ENCODE data around the gene RDH8.
A peak's percentile ranks its signal among the peaks of the same experiment; 100 is the strongest.

The RDH8 gene

DNA sequence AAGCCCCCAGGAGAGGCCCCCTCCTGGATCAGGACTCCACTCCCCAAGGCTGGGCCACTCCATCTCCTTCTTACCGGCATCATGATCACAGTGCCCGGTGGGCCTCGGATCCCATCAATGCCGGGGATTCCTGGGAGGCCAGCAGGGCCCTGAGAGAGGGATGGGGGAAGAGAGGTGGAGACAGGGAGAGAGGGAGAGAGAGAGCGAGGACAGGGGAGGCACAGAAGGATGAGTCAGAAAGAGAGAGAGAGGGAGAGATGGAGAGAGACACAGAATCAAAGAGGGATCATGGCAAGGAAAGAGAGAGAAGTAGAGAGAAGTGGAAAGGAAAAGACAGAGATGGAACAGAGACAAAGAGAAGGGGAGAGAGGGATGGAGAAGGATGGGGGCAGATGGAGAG is 16.7 kb upstream of the RDH8 start:
- Mint-ChIP-seq H3K4me1 (peaks cover 6% of the 10 kb centered on the region), H3K27me3 (peaks cover 37% of the 10 kb centered on the region), H3K9me3 (no peaks in the 10 kb centered on the region), H3K4me3 (no peak overlapping the region), H3K27ac (no peak overlapping the region)
- ATAC-seq, result no peak
- DNase-seq, result no peak

DNA sequence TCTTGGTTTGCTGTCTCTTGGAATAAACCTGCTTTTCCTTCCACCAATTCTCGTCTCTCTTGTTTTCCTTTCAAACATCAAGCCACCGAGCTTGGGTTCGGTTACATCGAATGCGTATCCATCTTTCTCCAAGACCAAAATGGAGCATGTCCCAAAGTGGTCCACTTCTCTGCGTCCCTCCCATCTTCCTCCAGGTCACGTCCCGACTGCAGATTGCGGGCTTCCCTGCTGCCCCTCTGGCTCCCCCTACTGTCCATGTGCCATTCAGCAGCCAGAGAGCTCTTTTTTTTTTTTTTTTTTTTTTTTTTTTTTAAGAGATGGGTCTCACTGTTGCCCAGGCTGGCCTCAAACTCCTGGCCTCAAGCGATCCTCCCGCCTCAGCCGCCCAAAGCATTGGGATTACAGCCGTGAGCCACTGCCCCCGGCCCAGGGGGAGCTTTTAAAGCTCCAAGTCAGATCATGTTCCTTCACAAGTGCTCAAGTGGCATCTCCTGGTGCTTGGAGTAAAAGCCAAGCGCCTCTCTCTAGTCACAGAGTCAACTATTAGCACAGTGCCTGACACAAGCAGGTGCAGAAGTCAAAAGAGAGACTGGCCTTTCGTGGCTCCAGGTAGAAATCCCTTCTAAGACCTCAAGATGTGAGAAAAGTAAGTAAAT is 13.0 kb upstream of the RDH8 start:
- no peaks in the 10 kb centered on the region for H3K9me3 Mint-ChIP-seq
- peaks cover 7% of the 10 kb centered on the region for H3K4me1 Mint-ChIP-seq
- peak overlapping the region in 1 of 2 donors; percentile 36 for H3K27ac Mint-ChIP-seq
- H3K27me3 Mint-ChIP-seq, result peaks cover 60% of the 10 kb centered on the region
- ATAC-seq (peak; percentile 37), DNase-seq (peak; percentile 55 to 60)
- H3K4me3 Mint-ChIP-seq, result no peak overlapping the region

DNA sequence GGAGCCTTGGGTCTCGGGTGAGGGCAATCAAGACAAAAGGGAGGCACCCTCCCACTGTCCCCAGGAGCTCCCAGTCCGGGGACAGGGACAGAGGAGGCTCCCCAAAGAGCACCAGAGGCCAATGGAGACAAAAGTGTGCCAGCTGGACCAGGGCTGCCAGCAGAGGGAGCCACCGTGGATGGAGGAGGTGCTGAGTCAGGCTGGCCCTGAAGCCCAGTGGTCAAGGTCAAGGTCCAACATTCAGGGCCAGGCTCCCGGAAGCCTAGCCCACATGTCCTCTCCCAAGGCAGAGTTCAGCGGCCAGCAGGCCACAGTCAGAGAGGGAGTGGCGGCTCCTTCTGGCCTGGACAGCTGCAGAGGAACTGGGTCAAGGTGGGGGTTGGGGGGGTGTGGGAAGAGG is 11.4 kb upstream of the RDH8 start:
- peaks cover 71% of the 10 kb centered on the region for H3K27me3 Mint-ChIP-seq
- no peak overlapping the region for H3K4me3 Mint-ChIP-seq
- no peak overlapping the region for H3K27ac Mint-ChIP-seq
- DNase-seq (no peak), ATAC-seq (no peak)
- H3K9me3 Mint-ChIP-seq, result no peaks in the 10 kb centered on the region
- peaks cover 23% of the 10 kb centered on the region for H3K4me1 Mint-ChIP-seq

DNA sequence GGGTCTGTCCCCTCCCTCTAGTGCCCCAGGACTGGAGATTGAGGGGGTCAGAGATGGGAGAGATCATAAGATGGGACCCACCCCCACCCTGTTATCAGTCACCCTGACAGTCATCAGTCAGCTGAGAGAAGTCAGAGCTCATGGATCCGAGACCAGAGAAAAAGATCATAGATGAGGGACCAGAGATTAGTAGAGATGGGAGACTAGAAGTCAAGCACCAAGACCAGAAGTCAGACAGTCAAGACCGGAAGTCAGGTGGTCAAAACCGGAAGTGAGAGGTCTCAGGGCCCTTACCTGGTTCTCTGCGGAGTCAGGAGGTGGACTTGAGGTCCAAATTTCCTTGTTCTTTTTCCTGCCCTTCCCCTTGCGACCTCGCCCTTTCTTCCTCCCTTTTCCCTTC is 10.0 kb upstream of the RDH8 start:
- Mint-ChIP-seq H3K27ac (no peak overlapping the region), H3K27me3 (peaks cover 79% of the 10 kb centered on the region), H3K9me3 (no peaks in the 10 kb centered on the region), H3K4me1 (peaks cover 33% of the 10 kb centered on the region), H3K4me3 (no peak overlapping the region)
- DNase-seq (no peak), ATAC-seq (no peak)

DNA sequence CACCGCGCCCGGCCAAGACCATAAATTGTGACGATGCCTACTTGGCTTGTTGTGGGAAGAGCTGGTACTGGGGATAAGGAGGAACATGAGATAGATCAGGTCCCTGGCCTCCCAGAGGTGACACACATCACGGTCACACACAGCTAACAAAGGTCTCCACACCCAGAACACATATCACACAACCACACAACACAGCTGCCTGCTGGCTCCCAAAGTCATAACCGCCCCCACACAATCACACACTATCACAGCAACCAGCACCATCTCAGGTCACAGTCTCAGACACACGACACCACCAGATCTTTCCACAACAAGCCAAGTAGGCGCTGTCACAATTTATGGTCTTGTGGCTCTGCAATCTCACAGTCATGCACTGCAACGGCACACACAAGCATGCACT is 8.7 kb upstream of the RDH8 start:
- no peak for ATAC-seq
- Mint-ChIP-seq H3K9me3 (no peaks in the 10 kb centered on the region), H3K27ac (no peak overlapping the region), H3K4me1 (peaks cover 43% of the 10 kb centered on the region), H3K4me3 (no peak overlapping the region), H3K27me3 (peaks cover 78% of the 10 kb centered on the region)
- no peak for DNase-seq

DNA sequence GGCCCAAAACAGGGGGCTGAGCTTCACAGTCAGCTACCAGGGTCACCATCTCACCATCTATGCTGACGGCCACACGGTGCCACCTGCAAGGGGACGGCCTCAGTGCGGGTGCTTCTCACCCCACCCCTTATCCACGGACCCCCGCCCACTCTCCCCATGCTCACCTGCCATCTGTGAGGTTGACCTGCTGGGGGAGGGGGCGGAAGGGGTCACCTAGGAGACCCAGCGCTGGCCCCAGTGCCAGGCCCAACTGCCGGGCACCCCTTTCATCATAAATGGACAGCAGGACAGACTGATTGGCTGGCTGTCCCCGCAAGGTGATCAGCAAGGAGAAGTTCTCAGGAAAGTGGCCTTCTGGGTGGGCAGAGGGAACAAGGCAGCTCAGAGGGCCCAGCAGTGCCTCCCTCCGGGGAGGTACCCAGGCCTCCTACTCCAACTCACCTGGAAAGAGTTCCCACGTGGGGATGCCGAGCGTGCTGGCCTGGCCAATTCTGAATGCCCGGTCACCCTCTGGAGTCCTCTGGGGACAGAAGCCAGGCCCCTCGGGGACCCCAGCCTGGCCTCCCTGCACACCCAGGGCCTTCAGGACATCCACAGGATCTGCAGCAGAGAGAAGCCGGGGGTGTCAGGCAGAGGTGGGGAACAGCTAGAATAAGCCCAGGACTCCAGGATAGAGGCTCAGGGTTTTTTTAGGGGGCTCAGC is 7.5 kb upstream of the RDH8 start:
- Mint-ChIP-seq H3K9me3 (no peaks in the 10 kb centered on the region), H3K27ac (no peak overlapping the region), H3K27me3 (peaks cover 80% of the 10 kb centered on the region), H3K4me3 (no peak overlapping the region), H3K4me1 (peaks cover 42% of the 10 kb centered on the region)
- no peak for DNase-seq
- ATAC-seq, result peak; percentile 16

DNA sequence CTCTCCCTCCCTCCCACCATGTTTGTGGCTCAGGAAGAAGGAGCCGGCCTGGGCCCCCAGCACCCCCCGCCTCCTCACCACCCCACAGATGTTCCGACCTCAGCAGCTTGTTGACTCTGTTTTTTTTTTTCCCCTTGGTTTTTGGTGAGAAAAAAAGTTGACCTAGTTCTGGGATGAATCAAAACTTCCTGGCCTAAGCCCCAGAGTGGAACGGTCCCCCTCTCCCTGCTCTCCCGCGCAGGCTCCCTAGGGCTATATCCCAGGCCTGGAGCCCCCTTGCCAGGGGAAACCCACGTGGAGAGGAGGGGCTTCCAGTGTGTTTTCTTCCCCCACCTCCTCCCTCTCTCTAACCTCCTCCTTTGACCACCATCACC is 7.0 kb upstream of the RDH8 start:
- DNase-seq (no peak), ATAC-seq (no peak)
- Mint-ChIP-seq H3K9me3 (no peaks in the 10 kb centered on the region), H3K27ac (no peak overlapping the region), H3K4me3 (no peak overlapping the region), H3K4me1 (peaks cover 42% of the 10 kb centered on the region), H3K27me3 (peaks cover 84% of the 10 kb centered on the region)

DNA sequence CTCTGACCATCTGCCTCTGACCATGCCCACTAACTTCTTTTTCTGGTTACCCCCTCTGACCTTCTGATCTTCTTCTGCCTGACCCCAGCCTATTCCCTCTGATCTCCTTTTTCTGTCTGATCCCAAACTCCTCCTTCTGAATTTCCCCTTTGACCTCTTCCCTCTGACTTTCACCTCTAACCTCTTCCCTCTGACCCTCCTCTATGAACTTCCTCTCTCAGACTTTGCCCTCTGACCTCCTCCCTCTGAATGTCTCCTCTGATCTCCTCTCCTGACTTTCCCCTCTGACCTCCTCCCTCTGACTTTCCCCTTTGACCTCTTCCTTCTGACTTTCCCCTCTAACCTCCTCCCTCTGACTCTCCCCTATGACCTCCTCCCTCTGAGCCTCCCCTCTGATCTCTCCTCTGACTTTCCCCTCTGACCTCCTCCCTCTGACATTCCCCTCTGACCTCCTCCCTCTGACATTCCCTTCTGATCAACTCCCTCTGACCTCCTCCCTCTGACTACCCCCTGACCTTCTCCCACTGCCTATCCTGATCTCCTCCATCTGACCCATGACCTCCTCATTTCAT is 6.4 kb upstream of the RDH8 start:
- ATAC-seq (no peak), DNase-seq (no peak)
- Mint-ChIP-seq H3K27ac (no peak overlapping the region), H3K27me3 (peaks cover 84% of the 10 kb centered on the region), H3K4me3 (no peak overlapping the region), H3K4me1 (peaks cover 42% of the 10 kb centered on the region), H3K9me3 (no peaks in the 10 kb centered on the region)

DNA sequence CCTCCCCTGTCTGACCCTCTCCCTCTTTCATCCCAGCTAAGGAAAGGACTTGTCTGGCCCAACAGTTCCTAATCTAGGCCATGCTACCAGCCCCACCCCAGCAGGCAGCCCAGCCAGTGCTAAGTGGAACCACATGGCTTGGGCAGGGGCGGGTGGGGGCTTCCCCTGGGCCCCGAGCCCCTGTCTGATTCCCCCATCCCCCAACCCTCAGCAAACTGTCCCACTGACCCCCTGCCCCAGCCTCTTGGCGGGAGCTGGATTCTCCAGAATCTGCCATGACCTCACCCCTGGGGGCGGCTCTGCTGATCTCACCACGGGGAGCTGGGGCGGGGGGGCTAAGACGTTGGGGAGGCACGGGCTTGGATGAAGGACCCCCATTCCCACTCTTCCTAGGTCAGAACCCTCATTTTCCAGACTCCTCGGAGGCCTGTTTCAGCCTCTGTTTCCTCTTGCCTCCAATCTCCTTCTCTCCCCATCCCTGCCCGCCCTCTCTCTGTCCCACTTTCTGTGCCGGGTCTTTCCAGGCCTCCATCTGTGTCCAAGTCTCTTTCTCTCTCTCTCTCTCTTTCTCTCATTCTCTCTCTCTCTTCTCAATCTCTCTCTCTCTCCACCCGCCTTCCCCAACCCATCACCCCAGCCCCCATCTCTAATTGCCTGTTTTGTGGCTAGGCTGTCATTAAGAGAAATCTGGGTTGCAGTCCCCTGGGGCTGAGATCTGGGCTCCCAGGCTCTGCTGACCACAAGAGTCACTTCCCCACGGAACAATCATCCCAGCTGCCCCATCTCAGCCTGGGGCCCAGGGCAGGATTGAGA is 5.7 kb upstream of the RDH8 start:
- ATAC-seq (no peak), DNase-seq (no peak)
- H3K9me3 Mint-ChIP-seq, result no peaks in the 10 kb centered on the region
- peaks cover 42% of the 10 kb centered on the region for H3K4me1 Mint-ChIP-seq
- H3K27me3 Mint-ChIP-seq, result peaks cover 88% of the 10 kb centered on the region
- H3K4me3 Mint-ChIP-seq, result no peak overlapping the region
- H3K27ac Mint-ChIP-seq, result no peak overlapping the region

DNA sequence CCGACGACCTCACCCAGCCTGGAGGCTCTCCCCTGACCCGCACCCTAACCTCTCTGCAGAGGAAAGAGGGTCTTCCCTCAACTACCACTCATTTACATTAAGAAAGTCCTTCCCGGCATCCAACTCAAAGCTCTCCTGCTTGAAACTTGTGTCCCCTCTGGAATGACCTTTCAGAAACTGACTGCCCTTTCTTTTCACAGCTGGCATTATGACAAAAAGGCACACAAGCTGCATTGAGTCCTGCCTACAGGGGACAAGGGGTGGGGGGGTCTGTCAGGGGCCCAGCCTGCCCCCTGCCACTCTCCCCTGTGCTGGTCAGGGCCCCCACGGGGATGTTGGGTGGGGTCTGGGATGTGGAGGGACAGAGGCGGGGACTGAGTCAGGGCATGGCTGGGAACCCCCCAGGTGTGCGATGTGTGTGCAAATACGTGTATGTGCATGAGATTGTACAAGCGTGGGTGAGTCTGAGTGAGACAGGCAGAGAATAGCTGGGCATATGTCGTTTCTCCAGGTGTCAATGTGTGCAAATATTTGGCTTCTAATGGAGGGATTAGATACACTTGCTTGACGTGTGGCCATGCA is 5.0 kb upstream of the RDH8 start:
- ATAC-seq, result no peak
- no peak for DNase-seq
- peak overlapping the region in 1 of 2 donors; percentile 5 for H3K27ac Mint-ChIP-seq
- H3K27me3 Mint-ChIP-seq, result peaks cover 88% of the 10 kb centered on the region
- peaks cover 42% of the 10 kb centered on the region for H3K4me1 Mint-ChIP-seq
- H3K4me3 Mint-ChIP-seq, result peak overlapping the region; percentile 2 to 3
- no peaks in the 10 kb centered on the region for H3K9me3 Mint-ChIP-seq

DNA sequence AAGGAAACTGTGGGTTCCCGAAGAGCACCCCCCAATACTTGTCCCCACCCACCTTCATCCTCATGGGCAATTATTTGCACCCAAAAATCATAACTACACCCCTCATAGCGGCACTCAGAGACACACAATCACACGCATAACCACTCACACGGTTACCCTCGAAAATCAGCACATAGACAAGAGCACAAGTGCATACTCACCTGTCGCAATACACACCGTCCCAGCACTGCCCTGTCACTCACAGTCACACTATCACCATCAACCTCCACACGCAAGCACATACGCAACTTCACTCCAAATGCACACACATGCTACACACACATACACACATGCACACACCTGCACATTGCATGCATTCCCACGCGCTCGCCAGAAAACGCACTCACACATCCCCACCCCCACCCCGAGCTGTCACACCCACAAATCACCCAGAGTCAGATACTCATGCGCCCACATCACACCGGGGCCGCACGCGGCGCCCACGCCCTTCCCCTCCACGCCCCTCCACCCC is 3.5 kb upstream of the RDH8 start:
- H3K27ac Mint-ChIP-seq, result no peak overlapping the region
- H3K9me3 Mint-ChIP-seq, result no peaks in the 10 kb centered on the region
- H3K4me1 Mint-ChIP-seq, result peaks cover 42% of the 10 kb centered on the region
- ATAC-seq (no peak), DNase-seq (no peak)
- peaks cover 89% of the 10 kb centered on the region for H3K27me3 Mint-ChIP-seq
- H3K4me3 Mint-ChIP-seq, result peak overlapping the region in 1 of 2 donors; percentile 42

DNA sequence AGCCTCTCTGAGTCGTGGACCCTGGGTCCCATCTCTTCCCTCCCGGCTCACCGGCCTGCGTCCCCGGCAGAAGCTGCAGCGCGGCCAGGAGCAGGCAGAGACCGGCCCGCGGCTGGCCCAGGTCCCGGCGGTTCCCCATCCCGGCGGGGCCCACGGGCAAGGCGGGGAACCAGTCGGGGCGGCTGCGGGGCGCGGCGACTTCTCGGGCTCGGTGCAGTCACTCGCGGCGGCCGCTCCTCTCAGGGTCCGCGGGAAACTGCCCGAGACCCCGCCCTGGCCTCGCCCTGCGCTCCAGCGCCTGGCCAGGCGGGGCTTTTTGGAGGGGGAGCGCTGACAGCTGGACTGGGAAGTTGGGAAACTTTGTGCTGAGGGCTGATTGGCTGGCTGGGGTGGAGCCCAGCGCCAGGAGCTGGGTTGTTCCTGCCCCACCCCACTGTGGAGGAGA is 3.0 kb upstream of the RDH8 start, which contains the start of gene COL5A3:
COL5A3 (minus strand) TSS at position 258 of the 445 bp plus-strand sequence; CDS start at position 139, 119 bp downstream.
- H3K27ac Mint-ChIP-seq, result no peak within 1 kb of the TSS
- H3K4me3 Mint-ChIP-seq, result peak within 1 kb of the TSS in 1 of 2 donors; percentile 42
- H3K27me3 Mint-ChIP-seq, result peaks cover 84% of the 10 kb centered on the region

DNA sequence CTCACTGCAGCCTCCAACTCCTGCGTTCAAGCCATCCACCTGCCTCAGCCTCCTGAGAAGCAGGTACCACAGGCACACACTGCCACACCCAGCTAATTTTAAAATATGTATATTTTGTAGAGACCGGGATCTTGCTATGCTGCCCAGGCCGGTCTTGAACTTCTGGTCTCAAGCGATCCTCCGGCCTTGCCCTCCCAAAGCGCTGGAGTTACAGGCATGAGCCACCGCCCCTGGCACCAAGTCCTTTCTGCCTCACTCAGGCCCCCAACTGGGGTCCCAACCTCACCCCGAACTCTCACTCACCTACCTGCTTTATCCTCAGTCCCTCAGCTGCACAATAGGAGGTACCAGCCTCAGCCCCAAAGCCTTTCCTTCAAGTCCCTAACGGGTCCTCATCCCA is 2.3 kb upstream of the RDH8 start:
- no peak overlapping the region for H3K27ac Mint-ChIP-seq
- ATAC-seq (no peak), DNase-seq (no peak)
- H3K4me3 Mint-ChIP-seq, result no peak overlapping the region
- H3K9me3 Mint-ChIP-seq, result no peaks in the 10 kb centered on the region
- H3K4me1 Mint-ChIP-seq, result peaks cover 35% of the 10 kb centered on the region
- peaks cover 79% of the 10 kb centered on the region for H3K27me3 Mint-ChIP-seq

More for the DNA sequence above, 3.0 kb upstream of the RDH8 start, which contains the start of gene COL5A3:
- H3K4me1 Mint-ChIP-seq, result peaks cover 42% of the 10 kb centered on the region
- no peak for ATAC-seq
- H3K9me3 Mint-ChIP-seq, result no peaks in the 10 kb centered on the region
- no peak for DNase-seq

DNA sequence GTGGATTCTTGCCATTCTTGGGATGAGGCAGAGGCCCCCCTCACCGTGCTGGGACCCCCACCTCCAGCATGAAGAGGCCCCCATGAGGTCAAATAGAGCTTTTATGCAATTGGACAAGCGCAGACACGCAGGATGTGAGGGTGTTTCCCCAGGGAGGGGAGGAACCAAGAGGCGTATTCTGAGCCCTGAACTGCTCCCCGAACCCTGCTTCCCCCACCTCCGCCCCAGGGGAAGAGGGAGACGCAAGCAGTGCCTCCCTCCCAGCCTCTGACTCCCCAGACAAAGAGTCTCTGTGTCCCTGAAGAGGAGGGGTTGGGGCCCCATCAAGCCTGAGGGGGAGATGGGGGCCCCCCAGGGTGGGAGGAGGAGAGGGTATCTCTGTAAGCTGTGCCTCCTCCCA is 1.3 kb upstream of the RDH8 start:
- ATAC-seq (no peak), DNase-seq (no peak)
- peaks cover 71% of the 10 kb centered on the region for H3K27me3 Mint-ChIP-seq
- no peaks in the 10 kb centered on the region for H3K9me3 Mint-ChIP-seq
- H3K4me3 Mint-ChIP-seq, result no peak overlapping the region
- H3K4me1 Mint-ChIP-seq, result peaks cover 25% of the 10 kb centered on the region
- H3K27ac Mint-ChIP-seq, result no peak overlapping the region

Data from stimulated activated naive CD8-positive, alpha-beta T cell treated with anti-CD3 and anti-CD28 coated beads, Interleukin-15, amount 100 ng/mL, for 72 hours (primary cell).